WTC11 (cell line): Measurements from ENCODE around the gene EDDM13. TPM values are rescaled to one million over a fixed set of nuclear protein-coding genes. Genes with fewer than 3 reads are reported as not detected.
A peak's percentile ranks its signal among the peaks of the same experiment; 100 is the strongest.

Source experiments
- ATAC-seq: fragments of 200-7000 bp; cut with Tn5 transposase; 2 replicates; pipeline ENCODE4 v1.10.0; 2021; ENCODE audit warnings: mild to moderate bottlenecking, moderate library complexity
- CTCF ChIA-PET: fragments of 300-600 bp; sonication (Branson Sonifier 250); formaldehyde crosslinking; loops from one replicate; lab custom pipeline; 2021; ENCODE audit warnings: antibody characterized with exemption; lab: Charles Lee
- POLR2A ChIA-PET: fragments of 350-600 bp; sonication (Branson Sonifier 250); formaldehyde crosslinking; loops from one replicate; lab custom pipeline; 2021; ENCODE audit warnings: antibody characterized with exemption; lab: Charles Lee
- DNase-seq: peaks from one replicate; pipeline ENCODE4 v3.0.0; 2021; ENCODE audit warnings: low spot score
- H3K27ac Mint-ChIP-seq: 2 replicates; pipeline ENCODE4 v1.8.0; 2021; ENCODE audit warnings: mixed read lengths
- H3K27me3 Mint-ChIP-seq: 2 replicates; pipeline ENCODE4 v1.8.0; 2021; ENCODE audit warnings: low read depth, mild to moderate bottlenecking, moderate library complexity, mixed read lengths
- H3K36me3 Mint-ChIP-seq: 2 replicates; pipeline ENCODE4 v1.8.0; 2021; ENCODE audit warnings: mixed read lengths
- H3K4me1 Mint-ChIP-seq: 2 replicates; pipeline ENCODE4 v1.8.0; 2022; ENCODE audit warnings: mixed read lengths
- H3K4me3 Mint-ChIP-seq: 2 replicates; pipeline ENCODE4 v1.8.0; 2021; ENCODE audit warnings: mild to moderate bottlenecking, moderate library complexity, mixed read lengths
- H3K9me3 Mint-ChIP-seq: 2 replicates; pipeline ENCODE4 v1.8.0; 2021; ENCODE audit warnings: mixed read lengths
- FOXK1 ChIP-seq: sonication (generic); formaldehyde crosslinking; IDR thresholded peaks from 2 replicates; pipeline ENCODE4 v1.8.0; 2022; ENCODE audit warnings: mild to moderate bottlenecking, moderate library complexity, missing genetic modification reagents
- GRHL2 ChIP-seq: fragments of 250-450 bp; sonication (Bioruptor Pico); IDR thresholded peaks from 2 replicates; pipeline ENCODE4 v1.8.0; 2022; ENCODE audit warnings: mild to moderate bottlenecking, moderate library complexity; ENCODE audit not compliant: insufficient replicate concordance, severe bottlenecking
- HMGA2 ChIP-seq: fragments of 250-450 bp; sonication (Bioruptor Pico); IDR thresholded peaks from 2 replicates; pipeline ENCODE4 v1.4.0; 2021; ENCODE audit warnings: mild to moderate bottlenecking, moderate library complexity
- IRF2 ChIP-seq: sonication (generic); formaldehyde crosslinking; IDR thresholded peaks from 2 replicates; pipeline ENCODE4 v1.8.0; 2022; ENCODE audit warnings: low read depth, missing genetic modification reagents, borderline replicate concordance
- NR2C2 ChIP-seq: sonication (generic); formaldehyde crosslinking; IDR thresholded peaks from 2 replicates; pipeline ENCODE4 v1.8.0; 2022; ENCODE audit warnings: mild to moderate bottlenecking, missing genetic modification reagents
- SOX15 ChIP-seq: fragments of 250-450 bp; sonication (Bioruptor Pico); IDR thresholded peaks from 2 replicates; pipeline ENCODE4 v1.9.0; 2021; ENCODE audit warnings: mild to moderate bottlenecking
- TP53 ChIP-seq: sonication (generic); formaldehyde crosslinking; IDR thresholded peaks from 2 replicates; pipeline ENCODE4 v1.8.1; 2023; ENCODE audit warnings: mild to moderate bottlenecking, missing genetic modification reagents
- ZNF263 ChIP-seq: sonication (generic); formaldehyde crosslinking; IDR thresholded peaks from 2 replicates; pipeline ENCODE4 v1.8.1; 2022; ENCODE audit warnings: low read depth, mild to moderate bottlenecking, moderate library complexity, missing genetic modification reagents
- ZNF317 ChIP-seq: sonication (generic); formaldehyde crosslinking; IDR thresholded peaks from 2 replicates; pipeline ENCODE4 v1.8.1; 2023; ENCODE audit warnings: low read depth, mild to moderate bottlenecking, moderate library complexity, missing genetic modification reagents, borderline replicate concordance
- ZNF416 ChIP-seq: fragments of 250-450 bp; sonication (Bioruptor Pico); IDR thresholded peaks from 2 replicates; pipeline ENCODE4 v1.9.0; 2021; ENCODE audit warnings: mild to moderate bottlenecking, inconsistent platforms
- ZNF532 ChIP-seq: fragments of 250-450 bp; sonication (Bioruptor Pico); IDR thresholded peaks from 2 replicates; pipeline ENCODE4 v1.9.0; 2021; ENCODE audit warnings: mild to moderate bottlenecking, borderline replicate concordance
- total RNA-seq: library from RNA; stranded (reverse); gene quantifications from 3 replicates; pipeline ENCODE4 v1.2.3, GENCODE V29; 2021
- TF ChIP-seq, protein P1 (sequence below): fragments of 250-450 bp; sonication (Bioruptor Pico); IDR thresholded peaks from 2 replicates; pipeline ENCODE4 v2.1.2; 2022; ENCODE audit warnings: mild to moderate bottlenecking, moderate library complexity
- TF ChIP-seq, protein P2 (sequence below): fragments of 250-450 bp; sonication (Bioruptor Pico); IDR thresholded peaks from 2 replicates; pipeline ENCODE4 v1.9.0; 2021; ENCODE audit warnings: mild to moderate bottlenecking
- TF ChIP-seq, protein P3 (sequence below): sonication (generic); formaldehyde crosslinking; IDR thresholded peaks from 2 replicates; pipeline ENCODE4 v1.8.0; 2022; ENCODE audit warnings: mild to moderate bottlenecking, missing genetic modification reagents

Gene EDDM13
- total RNA-seq, 1 experiment from 2014 or later, result not detected

DNA sequence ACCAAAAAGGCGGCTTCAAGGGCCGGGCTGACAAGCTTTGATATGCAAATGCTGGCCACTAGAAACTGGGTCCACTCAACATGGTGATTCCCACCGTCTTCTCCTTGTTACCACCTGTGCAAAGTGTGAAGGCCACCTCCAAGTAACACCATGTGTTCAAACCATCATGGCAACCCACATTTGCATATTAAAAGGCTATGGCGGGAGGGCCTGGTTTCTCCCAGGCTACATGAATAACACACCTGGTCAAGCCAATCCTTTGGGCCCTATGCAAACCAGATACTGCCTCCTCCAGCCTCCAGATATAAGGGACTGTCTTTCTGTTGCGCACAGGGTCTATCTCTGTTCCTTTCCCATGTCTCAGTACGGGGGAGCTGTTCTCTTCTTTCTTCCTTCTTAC is 78.7 kb downstream of the EDDM13 start:
- H3K27me3 Mint-ChIP-seq, result no peaks in the 10 kb centered on the region
- ChIA-PET CTCF (interaction anchor here (1.0 to 1.7 kb wide), 4 partner anchors 16 to 285 kb away, joined by 5 to 8 read pairs (median 6); no protein-coding TSS in a partner anchor), POLR2A (no interaction called here)
- no peaks in the 10 kb centered on the region for H3K36me3 Mint-ChIP-seq
- peak; percentile 71 for ATAC-seq
- peaks cover 31% of the 10 kb centered on the region for H3K4me1 Mint-ChIP-seq
- no peaks in the 10 kb centered on the region for H3K9me3 Mint-ChIP-seq
- no peak overlapping the region for H3K4me3 Mint-ChIP-seq
- DNase-seq, result peak; percentile 13
- TF ChIP-seq ZNF263 (CRISPR knock-in tag), result no peak
- TF ChIP-seq ZNF532 (CRISPR knock-in tag), result no peak
- TF ChIP-seq NR2C2 (CRISPR knock-in tag), result no peak
- TF ChIP-seq FOXK1 (CRISPR knock-in tag), result no peak
- TF ChIP-seq TP53, result no peak
- TF ChIP-seq, protein P1, sequence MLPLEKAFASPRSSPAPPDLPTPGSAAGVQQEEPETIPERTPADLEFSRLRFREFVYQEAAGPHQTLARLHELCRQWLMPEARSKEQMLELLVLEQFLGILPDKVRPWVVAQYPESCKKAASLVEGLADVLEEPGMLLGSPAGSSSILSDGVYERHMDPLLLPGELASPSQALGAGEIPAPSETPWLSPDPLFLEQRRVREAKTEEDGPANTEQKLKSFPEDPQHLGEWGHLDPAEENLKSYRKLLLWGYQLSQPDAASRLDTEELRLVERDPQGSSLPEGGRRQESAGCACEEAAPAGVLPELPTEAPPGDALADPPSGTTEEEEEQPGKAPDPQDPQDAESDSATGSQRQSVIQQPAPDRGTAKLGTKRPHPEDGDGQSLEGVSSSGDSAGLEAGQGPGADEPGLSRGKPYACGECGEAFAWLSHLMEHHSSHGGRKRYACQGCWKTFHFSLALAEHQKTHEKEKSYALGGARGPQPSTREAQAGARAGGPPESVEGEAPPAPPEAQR (CRISPR knock-in tag), result no peak
- H3K27ac Mint-ChIP-seq, result peak overlapping the region; percentile 21; the same call in 1 of the 2 replicates

DNA sequence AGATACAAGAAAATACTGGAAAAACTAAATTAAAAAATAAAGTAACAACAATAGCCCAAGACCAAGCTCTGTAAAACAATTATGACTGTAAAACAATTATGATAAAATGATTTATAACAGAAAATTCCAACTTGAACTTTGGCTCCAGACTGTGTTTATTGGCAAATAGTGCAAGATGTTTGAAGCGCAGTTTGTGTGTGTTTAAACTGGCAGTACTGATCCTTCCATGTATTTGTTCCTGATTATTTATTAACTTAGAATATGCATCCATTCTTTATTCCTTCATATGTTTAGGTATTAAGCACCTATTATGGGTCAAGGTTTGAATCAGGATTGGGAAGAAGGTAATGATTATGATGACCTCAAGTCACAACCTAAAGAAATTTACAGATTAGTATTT is 83.0 kb downstream of the EDDM13 start:
- DNase-seq, result no peak
- ChIA-PET CTCF (interaction anchor here (0.5 kb wide), 1 partner anchor 156 kb away, joined by 4 read pairs; no protein-coding TSS in a partner anchor), POLR2A (no interaction called here)
- TF ChIP-seq ZNF416 (CRISPR knock-in tag) (no peak), IRF2 (CRISPR knock-in tag) (no peak), SOX15 (CRISPR knock-in tag) (no peak), ZNF317 (CRISPR knock-in tag) (no peak), GRHL2 (no peak), HMGA2 (CRISPR knock-in tag) (no peak), TP53 (no peak)
- TF ChIP-seq, protein P2, sequence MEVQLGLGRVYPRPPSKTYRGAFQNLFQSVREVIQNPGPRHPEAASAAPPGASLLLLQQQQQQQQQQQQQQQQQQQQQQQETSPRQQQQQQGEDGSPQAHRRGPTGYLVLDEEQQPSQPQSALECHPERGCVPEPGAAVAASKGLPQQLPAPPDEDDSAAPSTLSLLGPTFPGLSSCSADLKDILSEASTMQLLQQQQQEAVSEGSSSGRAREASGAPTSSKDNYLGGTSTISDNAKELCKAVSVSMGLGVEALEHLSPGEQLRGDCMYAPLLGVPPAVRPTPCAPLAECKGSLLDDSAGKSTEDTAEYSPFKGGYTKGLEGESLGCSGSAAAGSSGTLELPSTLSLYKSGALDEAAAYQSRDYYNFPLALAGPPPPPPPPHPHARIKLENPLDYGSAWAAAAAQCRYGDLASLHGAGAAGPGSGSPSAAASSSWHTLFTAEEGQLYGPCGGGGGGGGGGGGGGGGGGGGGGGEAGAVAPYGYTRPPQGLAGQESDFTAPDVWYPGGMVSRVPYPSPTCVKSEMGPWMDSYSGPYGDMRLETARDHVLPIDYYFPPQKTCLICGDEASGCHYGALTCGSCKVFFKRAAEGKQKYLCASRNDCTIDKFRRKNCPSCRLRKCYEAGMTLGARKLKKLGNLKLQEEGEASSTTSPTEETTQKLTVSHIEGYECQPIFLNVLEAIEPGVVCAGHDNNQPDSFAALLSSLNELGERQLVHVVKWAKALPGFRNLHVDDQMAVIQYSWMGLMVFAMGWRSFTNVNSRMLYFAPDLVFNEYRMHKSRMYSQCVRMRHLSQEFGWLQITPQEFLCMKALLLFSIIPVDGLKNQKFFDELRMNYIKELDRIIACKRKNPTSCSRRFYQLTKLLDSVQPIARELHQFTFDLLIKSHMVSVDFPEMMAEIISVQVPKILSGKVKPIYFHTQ (CRISPR knock-in tag), result no peak
- TF ChIP-seq, protein P3, sequence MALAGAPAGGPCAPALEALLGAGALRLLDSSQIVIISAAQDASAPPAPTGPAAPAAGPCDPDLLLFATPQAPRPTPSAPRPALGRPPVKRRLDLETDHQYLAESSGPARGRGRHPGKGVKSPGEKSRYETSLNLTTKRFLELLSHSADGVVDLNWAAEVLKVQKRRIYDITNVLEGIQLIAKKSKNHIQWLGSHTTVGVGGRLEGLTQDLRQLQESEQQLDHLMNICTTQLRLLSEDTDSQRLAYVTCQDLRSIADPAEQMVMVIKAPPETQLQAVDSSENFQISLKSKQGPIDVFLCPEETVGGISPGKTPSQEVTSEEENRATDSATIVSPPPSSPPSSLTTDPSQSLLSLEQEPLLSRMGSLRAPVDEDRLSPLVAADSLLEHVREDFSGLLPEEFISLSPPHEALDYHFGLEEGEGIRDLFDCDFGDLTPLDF (CRISPR knock-in tag), result no peak
- TF ChIP-seq, all 79 proteins: peak for 0
- H3K27ac Mint-ChIP-seq, result no peak overlapping the region
- ATAC-seq, result no peak
- peaks cover 15% of the 10 kb centered on the region for H3K4me1 Mint-ChIP-seq
- H3K9me3 Mint-ChIP-seq, result peaks cover 27% of the 10 kb centered on the region
- H3K36me3 Mint-ChIP-seq, result peaks cover 25% of the 10 kb centered on the region
- H3K27me3 Mint-ChIP-seq, result no peaks in the 10 kb centered on the region; the same call in 1 of the 2 replicates
- H3K4me3 Mint-ChIP-seq, result no peak overlapping the region
